Globus pallidus (tissue), 1 donor: ENCODE measurements around the gene AKT1S1.

Source experiments
- DNase-seq: peaks from one replicate; pipeline ENCODE4 v3.0.0-alpha.2; 2015; ENCODE audit warnings: low spot score

AKT1S1 gene

DNA sequence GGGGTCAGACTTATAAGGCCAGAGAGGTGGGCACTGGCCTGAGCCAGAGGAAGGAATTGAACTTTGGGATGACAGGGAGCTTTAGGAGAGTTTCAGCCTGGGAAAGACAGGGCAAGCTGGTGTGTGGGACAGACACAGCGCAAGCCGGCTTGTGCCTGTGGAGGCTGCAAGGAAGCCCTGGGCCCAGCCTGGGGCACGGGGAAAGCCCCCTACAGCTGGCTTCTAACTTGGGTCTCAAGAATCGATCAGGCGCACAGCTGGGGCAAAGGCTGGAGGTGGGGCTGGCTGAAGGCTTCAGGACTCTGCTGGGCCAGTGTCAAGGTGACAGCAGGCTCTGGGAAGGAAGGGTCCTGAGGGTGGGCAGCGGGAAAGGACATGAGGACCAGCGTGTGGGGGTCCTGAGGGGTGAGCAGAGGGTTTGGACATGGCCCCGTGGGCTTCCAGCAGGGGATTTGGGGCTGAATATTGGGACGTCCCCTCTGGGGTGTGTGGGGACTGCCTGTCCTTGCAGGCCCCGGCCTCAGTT is 23.2 kb downstream of the AKT1S1 start:
- DNase-seq, result no peak

- DNase-seq, result no peak
Measured at GRCh38 chr19:49852631-49853126, 24.5 kb downstream of the AKT1S1 start.

- no peak for DNase-seq
Measured at GRCh38 chr19:49851456-49852259, 25.5 kb downstream of the AKT1S1 start.

DNA sequence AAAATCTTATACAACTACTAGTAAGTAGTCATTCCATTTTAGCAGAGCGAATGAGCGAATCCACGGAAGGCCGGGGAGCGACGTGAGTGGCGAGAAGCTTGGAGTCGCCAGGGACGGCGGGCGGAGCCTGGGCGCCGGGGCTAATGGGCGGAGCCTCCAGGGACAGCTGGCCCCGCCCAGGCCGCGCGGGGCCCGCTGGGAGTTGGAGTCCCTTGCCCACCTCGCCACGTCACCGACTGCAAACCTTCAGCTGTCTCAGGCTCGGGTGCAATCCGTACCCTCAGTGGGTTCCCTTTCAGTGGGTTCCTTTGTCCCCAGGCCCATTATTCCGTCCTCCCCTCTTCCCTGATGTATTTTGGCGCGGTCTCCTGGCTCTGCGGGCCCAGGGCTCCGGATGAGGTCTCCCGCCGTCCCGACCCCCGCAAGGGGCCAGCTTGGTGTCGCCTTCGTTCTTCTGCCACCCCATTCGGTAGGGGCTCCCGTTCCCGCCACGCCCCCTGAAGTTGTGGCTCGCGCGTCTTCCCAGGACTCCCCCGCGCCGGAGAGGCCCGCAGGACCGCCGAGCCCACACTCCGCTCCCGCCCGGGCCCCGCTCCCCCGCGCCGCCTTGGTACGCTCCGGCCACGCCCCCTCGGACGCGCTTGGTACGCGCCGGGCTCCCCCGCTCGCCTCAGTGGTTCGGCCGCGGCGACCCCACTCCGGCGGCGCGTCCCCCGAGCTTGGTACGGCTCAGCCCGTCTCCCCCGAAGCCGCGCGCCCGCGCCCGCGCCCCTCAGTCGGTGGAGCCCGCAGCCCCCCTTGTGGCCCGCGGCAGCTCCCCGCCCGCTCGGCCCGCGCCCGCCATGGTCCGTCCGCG is 26.4 kb downstream of the AKT1S1 start, which contains the start of gene PTOV1:
Gene PTOV1, plus strand, starts transcription at position 673 of the 856 bp plus-strand sequence.
- DNase-seq, result peak; percentile 93

- no peak for DNase-seq
Measured at GRCh38 chr19:49850221-49850486, 27.0 kb downstream of the AKT1S1 start.

DNA sequence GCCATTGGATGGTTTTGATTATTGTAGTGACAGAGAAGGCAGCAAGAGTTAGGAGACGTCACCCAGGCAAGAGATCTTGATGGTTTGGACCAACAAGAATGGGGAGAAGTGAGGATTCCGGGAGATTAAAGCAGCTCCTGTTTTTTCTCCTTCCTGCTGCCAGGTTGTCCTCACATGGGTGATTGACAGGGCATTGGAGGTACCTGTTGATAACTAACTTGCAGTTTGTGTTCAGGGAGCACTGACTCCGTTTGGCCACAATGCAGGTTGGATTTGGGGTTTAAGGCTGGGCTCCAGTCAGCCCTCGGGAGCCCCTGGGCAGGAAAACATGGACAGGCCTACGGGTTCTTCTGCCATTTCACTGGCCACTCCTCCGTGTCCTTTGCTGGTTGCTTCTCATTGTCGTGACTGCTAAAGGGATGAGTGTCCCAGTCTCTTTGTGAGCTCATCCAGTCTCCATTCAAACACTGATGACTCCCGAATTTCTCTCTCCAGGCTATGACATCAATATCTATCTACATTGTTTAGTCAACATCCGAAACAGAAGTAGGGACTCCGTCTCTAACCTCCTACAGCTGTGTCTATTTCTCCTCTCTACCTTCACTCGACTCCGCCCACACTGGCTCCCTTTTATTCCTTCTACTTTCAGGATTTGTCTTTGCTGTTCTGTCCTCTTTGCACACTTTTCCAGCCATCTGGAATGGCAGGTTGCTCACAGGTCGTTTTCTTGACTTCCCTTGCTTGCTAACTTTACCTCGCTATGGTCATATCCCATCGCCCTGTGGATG is 27.5 kb downstream of the AKT1S1 start:
- no peak for DNase-seq

DNA sequence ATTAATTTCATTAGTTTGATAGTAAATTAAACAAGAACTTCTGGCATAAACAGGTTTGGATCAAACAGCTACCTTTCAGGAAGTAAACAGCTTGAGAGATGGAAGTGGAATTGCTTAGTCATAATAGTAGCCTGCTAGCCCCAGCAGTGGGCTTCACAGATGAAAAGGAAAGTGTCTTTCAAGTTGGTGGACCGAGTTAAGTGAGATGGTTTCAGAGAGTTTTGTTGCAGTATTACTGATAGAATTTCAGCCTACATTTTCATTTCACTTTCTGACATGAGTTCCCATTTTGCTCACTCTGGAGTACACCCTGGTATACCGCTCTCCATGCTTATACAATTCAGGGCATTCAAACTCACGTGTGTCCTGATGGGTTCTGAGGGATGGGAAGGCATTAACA is 28.2 kb downstream of the AKT1S1 start:
- no peak for DNase-seq

DNA sequence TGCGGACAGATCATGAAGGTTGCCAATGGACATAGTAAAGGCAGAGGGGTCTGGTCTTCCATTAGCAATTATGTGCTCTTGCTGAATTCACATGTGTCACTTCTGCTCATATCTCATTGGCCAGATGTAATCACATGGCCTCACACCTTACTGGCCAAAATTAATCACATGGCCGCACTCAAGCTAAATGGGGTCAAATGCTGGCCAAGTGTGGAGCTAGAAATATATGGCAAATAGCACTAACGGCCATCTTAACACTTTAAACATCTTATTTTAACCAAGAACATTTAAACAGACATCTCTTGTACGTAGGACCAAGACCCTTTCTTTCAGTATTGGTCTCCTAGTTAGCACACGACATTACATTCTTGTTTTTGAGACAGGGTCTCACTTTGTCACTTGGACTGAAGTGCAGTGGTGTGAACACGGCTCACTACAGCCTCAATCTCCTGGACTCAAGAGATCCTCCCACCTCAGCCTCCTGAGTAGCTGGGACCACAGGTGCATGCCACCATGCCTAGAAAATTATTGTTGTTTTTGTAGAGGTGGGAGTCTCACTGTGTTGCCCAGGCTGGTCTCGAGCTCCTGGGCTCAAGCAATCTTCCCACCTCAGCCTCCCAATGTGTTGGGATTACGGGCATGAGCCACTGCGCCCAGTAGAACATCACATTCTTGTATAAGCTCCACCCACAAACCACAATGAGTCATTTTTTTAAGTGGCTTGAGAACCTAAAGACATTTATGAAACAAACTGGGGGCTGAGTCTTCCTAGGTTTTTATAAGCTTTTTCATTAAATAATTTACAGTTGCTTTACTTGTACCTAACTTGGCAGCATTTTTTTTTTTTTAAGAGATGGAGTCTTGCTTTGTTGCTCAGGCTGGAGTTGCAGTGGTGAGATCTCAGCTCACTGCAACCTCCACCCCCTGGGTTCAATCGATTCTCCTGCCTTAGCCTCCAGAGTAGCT is 29.1 kb downstream of the AKT1S1 start:
- DNase-seq, result no peak

DNA sequence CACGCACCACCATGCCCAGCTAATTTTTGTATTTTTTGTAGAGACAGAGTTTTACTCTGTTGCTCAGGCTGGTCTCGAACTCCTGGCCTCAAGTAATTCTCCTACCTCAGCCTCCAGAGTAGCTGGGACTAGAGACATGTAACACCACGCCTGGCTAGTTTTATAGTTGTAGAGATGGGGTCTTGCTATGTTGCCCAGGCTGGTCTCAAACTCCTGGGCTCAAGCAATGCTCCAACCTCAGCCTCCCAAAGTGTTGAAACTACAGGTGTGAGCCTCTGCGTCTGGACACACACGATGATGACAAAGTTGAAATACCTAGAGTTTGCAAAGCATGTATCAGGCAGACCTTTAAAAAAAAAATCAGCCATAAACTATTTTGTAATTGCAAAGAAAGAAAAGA is 30.7 kb downstream of the AKT1S1 start:
- no peak for DNase-seq

DNA sequence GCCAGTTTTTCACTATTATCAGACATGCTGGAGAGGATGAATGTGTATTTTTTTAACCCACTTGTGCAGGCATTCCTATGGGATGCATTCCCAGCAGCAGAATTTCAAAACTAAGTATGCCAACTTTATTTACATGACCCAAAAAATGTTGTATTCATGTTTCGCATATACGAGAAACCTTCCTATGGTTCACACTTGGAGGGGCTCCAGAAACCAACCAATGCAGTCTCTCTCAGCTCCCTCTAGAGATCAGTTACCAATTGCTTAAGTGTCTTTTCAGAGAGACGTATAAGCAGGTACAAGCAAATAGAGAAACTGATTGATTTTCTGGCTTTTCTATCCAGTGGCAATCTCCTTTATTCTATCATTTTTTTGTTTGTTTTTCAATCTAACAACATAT is 31.7 kb downstream of the AKT1S1 start:
- no peak for DNase-seq

DNA sequence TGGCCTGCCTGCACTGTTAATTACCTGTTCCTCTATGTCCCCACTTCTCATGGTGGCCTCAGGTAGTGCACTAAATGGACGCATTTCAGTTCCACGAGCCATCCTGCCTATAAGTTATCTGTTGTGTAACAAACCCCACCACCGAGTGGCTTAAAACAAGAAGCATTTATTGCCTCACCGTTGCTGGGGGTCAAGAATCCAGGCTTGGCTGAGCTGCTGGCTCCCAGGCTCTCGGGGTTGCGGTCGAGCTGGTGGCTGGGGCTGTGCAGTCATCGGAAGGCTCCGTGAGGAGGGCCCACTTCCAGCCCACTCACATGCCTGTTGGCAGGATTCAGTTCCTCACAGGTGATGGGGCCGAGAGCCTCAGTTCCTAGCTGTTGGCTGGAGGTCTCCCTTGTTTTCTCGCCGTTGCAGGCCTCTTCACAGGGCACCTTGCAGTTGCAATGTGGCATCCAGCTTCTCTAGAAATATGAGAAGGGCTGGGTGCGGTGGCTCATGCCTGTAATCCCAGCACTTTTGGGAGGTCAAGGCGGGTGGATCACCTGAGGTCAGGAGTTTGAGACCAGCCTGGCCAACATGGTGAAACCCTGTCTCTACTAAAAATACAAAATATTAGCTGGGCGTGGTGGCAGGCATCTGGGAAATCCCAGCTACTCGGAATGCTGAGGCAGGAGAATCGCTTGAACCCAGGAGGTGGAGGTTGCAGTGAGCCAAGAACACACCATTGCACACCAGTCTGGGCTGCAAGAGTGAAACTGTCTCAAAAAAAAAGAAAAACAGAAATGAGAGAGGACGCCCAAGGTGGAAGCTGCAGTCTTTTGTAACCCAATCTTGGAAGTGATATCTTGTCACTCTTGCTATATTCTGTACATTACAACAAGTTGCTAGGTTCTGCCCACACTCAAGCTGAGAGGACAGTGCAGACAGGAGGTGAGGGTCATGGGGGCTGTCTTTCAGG is 32.7 kb downstream of the AKT1S1 start:
- no peak for DNase-seq

DNA sequence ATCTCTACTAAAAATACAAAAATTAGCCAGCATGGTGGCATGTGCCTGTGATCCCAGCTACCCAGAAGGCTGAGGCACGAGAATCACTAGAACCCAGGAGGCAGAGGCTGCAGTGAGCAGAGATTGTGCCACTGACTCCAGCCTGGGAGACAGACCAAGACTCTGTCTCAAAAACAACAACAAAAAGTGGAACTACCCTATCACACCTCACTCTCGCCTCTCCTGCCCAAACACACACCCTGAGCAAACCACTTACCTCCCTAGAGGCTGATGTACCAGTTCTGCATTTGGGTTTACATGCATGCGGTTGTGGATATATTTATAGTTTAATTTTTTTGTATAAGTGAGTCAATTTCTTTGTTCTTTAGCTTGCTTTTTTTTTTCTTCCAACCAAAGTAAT is 33.9 kb downstream of the AKT1S1 start:
- DNase-seq, result no peak

GRCh38 chr19:49840736-49841249 is 36.4 kb downstream of the AKT1S1 start:
- DNase-seq, result no peak

DNA sequence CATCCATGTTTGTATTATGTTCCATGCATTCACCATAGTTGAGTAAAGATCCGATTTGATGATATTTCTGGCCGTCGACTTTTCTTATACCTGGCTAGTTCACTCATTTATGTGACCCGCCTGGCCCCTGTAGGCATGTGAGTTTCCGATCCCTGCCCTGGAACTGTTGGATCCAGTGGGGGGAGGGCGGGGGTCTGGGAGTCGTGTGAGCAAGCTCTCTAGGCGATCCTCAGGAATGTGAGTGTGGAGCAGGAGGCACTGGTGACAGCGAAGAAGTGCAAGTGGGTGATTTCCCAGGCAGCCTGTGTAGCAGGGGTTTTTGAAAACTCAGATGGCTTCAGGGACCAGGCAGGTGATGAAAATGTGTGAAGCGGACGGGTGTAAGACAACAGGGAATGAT is 36.8 kb downstream of the AKT1S1 start:
- DNase-seq, result no peak

- no peak for DNase-seq
Measured at GRCh38 chr19:49839713-49840112, 37.4 kb downstream of the AKT1S1 start.

DNA sequence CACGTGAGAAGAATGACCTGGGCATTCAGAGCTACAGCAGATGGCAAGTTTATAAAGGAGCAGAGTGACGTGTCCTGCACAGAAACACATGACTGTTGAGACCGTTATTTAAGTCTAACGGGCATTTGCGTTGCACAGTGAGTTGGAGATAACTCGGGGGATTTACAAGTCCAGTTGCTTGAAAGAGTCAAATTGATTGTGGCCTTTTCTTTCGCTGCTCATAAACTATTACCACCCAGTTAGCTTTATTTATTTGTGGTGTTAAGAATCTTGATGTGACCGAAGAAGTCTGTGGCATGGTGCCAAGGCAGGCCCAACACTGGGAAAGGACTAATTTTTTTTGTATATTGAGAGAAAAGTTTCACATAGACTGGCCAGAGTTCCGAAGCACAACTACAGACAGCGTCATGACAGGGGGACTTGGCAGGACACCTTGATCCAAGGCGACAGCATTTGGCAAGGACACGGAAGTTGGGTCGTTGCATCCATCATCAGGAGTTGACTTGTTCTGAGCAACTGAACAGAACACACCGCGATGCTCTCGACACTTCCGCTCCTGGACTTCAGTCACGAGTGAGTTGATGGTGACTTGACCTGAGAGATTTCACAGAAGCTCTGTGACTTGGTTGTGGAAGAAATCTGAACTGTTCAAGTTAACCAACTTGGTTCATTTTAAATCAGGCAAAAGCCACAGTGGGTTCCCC is 38.1 kb downstream of the AKT1S1 start:
- no peak for DNase-seq

DNA sequence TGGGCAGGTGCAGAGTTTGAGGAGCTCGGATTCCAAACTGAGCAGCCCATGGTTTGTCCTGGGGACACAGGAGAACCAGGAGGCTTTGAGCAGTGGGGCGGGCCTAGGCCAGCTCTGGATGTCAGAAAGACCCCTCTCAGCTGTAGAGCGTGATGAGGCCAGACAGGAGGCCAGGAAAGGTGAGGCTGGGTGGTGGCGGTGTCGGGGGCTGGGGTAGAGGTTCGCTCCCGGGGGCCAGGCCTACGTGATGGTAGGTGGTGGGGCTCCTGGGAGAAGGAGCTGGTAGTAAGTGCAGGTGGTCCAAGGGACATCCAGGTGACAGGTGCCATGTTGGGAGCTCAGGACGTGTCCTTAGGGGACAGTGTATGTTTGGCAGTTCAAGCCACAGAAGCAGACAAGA is 39.7 kb downstream of the AKT1S1 start:
- no peak for DNase-seq

GRCh38 chr19:49837009-49837310 is 40.2 kb downstream of the AKT1S1 start:
- DNase-seq, result no peak
